ENCODE results near the gene RNF217. TPM values are rescaled to one million over a fixed set of nuclear protein-coding genes. Genes with fewer than 3 reads are reported as not detected.

Gene RNF217
- total RNA-seq, 2 donors from 2014 or later = 10.5 to 18.7 TPM

- DNase-seq = no peak
Observed at GRCh38 chr6:124982669-124983068, 20.4 kb downstream of the RNF217 start.

DNA sequence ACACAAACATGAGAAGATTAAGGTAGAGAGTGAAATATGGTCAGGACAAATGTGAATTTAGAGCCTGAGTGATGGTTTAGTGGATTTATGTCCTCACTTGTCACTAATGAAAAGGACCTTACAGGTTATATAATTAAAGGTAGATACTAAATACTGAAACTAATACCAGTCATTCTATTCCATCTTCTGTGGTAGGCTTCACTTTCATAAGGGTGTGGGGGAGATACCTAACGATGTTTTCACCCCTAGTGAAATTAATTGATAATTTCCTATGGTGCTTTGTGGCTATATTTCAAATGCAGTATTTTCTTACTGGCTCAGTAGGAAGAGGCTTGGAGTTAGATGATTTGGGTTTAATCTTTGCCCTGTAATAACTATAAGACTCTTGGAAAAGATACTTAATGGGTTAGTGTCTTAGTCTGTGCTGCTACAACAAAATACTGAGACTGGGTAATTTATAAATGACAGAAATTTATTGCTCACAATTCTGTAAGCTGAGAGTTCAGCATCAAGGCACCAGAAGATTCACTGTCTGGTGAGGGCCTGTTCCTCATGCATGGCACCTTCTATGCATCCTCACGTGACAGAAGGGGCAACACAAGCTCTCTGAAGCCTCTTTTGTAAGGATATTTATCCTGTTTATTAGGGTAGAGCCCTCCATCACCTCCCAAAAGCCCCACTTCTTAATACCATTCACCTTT is 21.3 kb downstream of the RNF217 start:
- intact Hi-C loops (cut with DNase I) = no loop called here
- ATAC-seq = no peak
- TF ChIP-seq POLR2A (IDR thresholded peaks at IDR 0.05) = no peak
- no peak for TF ChIP-seq CTCF (IDR thresholded peaks at IDR 0.05)
- no peaks in the 10 kb centered on the region for H3K4me1 ChIP-seq
- H3K4me3 ChIP-seq = no peak overlapping the region
- peaks cover 0 to 8% (median 0%) of the 10 kb centered on the region in 3 donors for H3K9me3 ChIP-seq
- H3K36me3 ChIP-seq (replicated peaks in 1 of 2; ENCODE audit: insufficient read depth in 1 of 2, low read depth in 2 of 2) = no peaks in the 10 kb centered on the region
- H3K27ac ChIP-seq = no peak overlapping the region
- 95 to 96% methylated on average over 2 of the region's 2 CpGs for WGBS, 2 donors
- H3K27me3 ChIP-seq = no peaks in the 10 kb centered on the region
- no peak for DNase-seq

More at GRCh38 chr6:124982669-124983068, 20.4 kb downstream of the RNF217 start:
- no peak for TF ChIP-seq CTCF (IDR thresholded peaks at IDR 0.05)
- TF ChIP-seq POLR2A (IDR thresholded peaks at IDR 0.05) = no peak
- H3K4me1 ChIP-seq = no peaks in the 10 kb centered on the region
- peaks cover 0 to 13% (median 0%) of the 10 kb centered on the region in 3 donors for H3K9me3 ChIP-seq
- no peak overlapping the region for H3K4me3 ChIP-seq
- H3K27me3 ChIP-seq = no peaks in the 10 kb centered on the region
- H3K27ac ChIP-seq = no peak overlapping the region
- no peaks in the 10 kb centered on the region for H3K36me3 ChIP-seq (replicated peaks in 1 of 2; ENCODE audit: insufficient read depth in 1 of 2, low read depth in 2 of 2)
- no peak for ATAC-seq
- intact Hi-C loops (cut with DNase I) = no loop called here

GRCh38 chr6:124984668-124985338 is 22.6 kb downstream of the RNF217 start:
- 93 to 97% methylated on average over 1 of the region's 1 CpG for WGBS, 2 donors
- H3K27me3 ChIP-seq = no peaks in the 10 kb centered on the region
- DNase-seq (no peak), ATAC-seq (no peak)
- TF ChIP-seq POLR2A (IDR thresholded peaks at IDR 0.05) (no peak), CTCF (IDR thresholded peaks at IDR 0.05) (no peak)
- intact Hi-C loops (cut with DNase I) = no loop called here
- H3K27ac ChIP-seq = no peak overlapping the region
- no peaks in the 10 kb centered on the region for H3K36me3 ChIP-seq (replicated peaks in 1 of 2; ENCODE audit: insufficient read depth in 1 of 2, low read depth in 2 of 2)
- H3K4me3 ChIP-seq = no peak overlapping the region
- H3K4me1 ChIP-seq = no peaks in the 10 kb centered on the region
- H3K9me3 ChIP-seq = no peaks in the 10 kb centered on the region

- no peaks in the 10 kb centered on the region for H3K36me3 ChIP-seq (replicated peaks in 1 of 2; ENCODE audit: insufficient read depth in 1 of 2, low read depth in 2 of 2)
- H3K27me3 ChIP-seq = no peaks in the 10 kb centered on the region
- intact Hi-C loops (cut with DNase I) = no loop called here
- TF ChIP-seq POLR2A (IDR thresholded peaks at IDR 0.05) = no peak
- TF ChIP-seq CTCF (IDR thresholded peaks at IDR 0.05) = no peak
- H3K4me1 ChIP-seq = no peaks in the 10 kb centered on the region
- no peak overlapping the region for H3K27ac ChIP-seq
- DNase-seq = no peak
- H3K4me3 ChIP-seq = no peak overlapping the region
- ATAC-seq = no peak
- H3K9me3 ChIP-seq = no peaks in the 10 kb centered on the region
Observed at GRCh38 chr6:124986164-124986563, 23.9 kb downstream of the RNF217 start.

DNA sequence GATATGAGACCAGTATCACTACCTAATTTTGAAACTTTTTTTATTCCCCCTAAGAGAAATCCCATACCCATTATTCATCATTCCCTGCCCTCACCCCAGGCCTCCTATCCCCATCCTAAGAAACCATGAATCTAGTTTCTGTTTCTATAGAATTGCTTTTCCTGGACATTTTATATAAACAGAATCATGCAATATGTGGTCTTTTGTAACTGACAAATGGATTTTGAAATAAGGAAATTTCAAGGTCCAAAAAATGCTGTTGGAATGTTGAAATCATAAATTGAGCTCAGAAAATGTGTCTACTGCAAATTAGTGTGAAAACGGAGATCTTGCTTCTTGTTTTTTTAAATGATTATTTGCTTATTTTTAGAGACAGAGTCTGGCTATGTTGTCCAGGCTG is 25.1 kb downstream of the RNF217 start:
- Histone ChIP-seq H3K27ac (no peak overlapping the region), H3K4me1 (no peaks in the 10 kb centered on the region), H3K4me3 (no peak overlapping the region), H3K27me3 (no peaks in the 10 kb centered on the region), H3K9me3 (no peaks in the 10 kb centered on the region), H3K36me3 (replicated peaks in 1 of 2; ENCODE audit: insufficient read depth in 1 of 2, low read depth in 2 of 2) (no peaks in the 10 kb centered on the region)
- intact Hi-C loops (cut with DNase I) = no loop called here
- TF ChIP-seq POLR2A (IDR thresholded peaks at IDR 0.05) (no peak), CTCF (IDR thresholded peaks at IDR 0.05) (no peak)
- no peak for ATAC-seq
- 75 to 88% methylated on average over 1 of the region's 1 CpG for WGBS, 2 donors
- DNase-seq = no peak

Data from body of pancreas (tissue), 4 donors.